DND-41 (cell line): Measurements from ENCODE around the gene CUEDC2.

Experiments used
- EZH2 ChIP-seq: IDR thresholded peaks from 3 replicates; pipeline ENCODE4 v1.6.1; 2012; ENCODE audit warnings: borderline replicate concordance, low read depth, mild to moderate bottlenecking, moderate library complexity, low read length, inconsistent platforms; ENCODE audit not compliant: severe bottlenecking
- TF ChIP-seq, protein P1 (sequence below): IDR thresholded peaks from 2 replicates; pipeline ENCODE4 v1.5.1; 2012; ENCODE audit warnings: borderline replicate concordance, low read length, moderate library complexity, mild to moderate bottlenecking; ENCODE audit not compliant: poor library complexity, severe bottlenecking; ENCODE audit errors: extremely low read depth

- TF ChIP-seq, protein P1, sequence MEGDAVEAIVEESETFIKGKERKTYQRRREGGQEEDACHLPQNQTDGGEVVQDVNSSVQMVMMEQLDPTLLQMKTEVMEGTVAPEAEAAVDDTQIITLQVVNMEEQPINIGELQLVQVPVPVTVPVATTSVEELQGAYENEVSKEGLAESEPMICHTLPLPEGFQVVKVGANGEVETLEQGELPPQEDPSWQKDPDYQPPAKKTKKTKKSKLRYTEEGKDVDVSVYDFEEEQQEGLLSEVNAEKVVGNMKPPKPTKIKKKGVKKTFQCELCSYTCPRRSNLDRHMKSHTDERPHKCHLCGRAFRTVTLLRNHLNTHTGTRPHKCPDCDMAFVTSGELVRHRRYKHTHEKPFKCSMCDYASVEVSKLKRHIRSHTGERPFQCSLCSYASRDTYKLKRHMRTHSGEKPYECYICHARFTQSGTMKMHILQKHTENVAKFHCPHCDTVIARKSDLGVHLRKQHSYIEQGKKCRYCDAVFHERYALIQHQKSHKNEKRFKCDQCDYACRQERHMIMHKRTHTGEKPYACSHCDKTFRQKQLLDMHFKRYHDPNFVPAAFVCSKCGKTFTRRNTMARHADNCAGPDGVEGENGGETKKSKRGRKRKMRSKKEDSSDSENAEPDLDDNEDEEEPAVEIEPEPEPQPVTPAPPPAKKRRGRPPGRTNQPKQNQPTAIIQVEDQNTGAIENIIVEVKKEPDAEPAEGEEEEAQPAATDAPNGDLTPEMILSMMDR: no peak
- no peak for TF ChIP-seq EZH2
Observed at GRCh38 chr10:102436312-102436711, 3.9 kb upstream of the CUEDC2 start.
